ENCODE data around the gene NUAK1.

- TF ChIP-seq CTCF (conservative IDR thresholded peaks at IDR 0.05; ENCODE audit: low read depth, low read length) (no peak), EZH2 (IDR thresholded peaks at IDR 0.05; ENCODE audit: borderline replicate concordance, low read depth, low read length, poor library complexity, severe bottlenecking) (no peak)
Observed at GRCh38 chr12:106176560-106176959, 37.8 kb upstream of the NUAK1 start.
